H1 (cell line): Measurements from ENCODE around the gene PINLYP. TPM values are rescaled to one million over a fixed set of nuclear protein-coding genes. Genes with fewer than 3 reads are reported as not detected.

Source experiments
- ATF2 ChIP-seq: IDR thresholded peaks from 2 replicates; pipeline ENCODE4 v1.6.1; 2012; ENCODE audit warnings: low read length, inconsistent platforms
- ATF3 ChIP-seq: IDR thresholded peaks from 2 replicates; pipeline ENCODE4 v1.6.1; 2011; ENCODE audit warnings: low read depth, mild to moderate bottlenecking, low read length; ENCODE audit not compliant: insufficient read depth
- BCL11A ChIP-seq, 2 experiments: IDR thresholded peaks; one replicate each; pipeline ENCODE4 v1.6.1; 2011; ENCODE audit warnings: low read depth in 2 of 2, low read length in 2 of 2, mild to moderate bottlenecking in 2 of 2
- CTCF ChIP-seq, 3 experiments: IDR thresholded peaks; 1 replicate in 2 of 3; 2 replicates in 1 of 3; pipeline versions ENCODE4 v1.5.1 to v1.6.1; 2011; ENCODE audit warnings: low read length in 3 of 3, mild to moderate bottlenecking in 3 of 3, inconsistent platforms in 2 of 3, low read depth in 1 of 3, moderate library complexity in 1 of 3; ENCODE audit not compliant: insufficient read depth in 1 of 3; ENCODE audit errors: control extremely low read depth in 1 of 3
- GABPA ChIP-seq: IDR thresholded peaks from 2 replicates; pipeline ENCODE4 v1.6.1; 2011; ENCODE audit warnings: mild to moderate bottlenecking, low read length, moderate library complexity, borderline replicate concordance; ENCODE audit not compliant: insufficient read depth
- NANOG ChIP-seq: IDR thresholded peaks from 2 replicates; pipeline ENCODE4 v1.6.1; 2011; ENCODE audit warnings: low read length, low read depth, mild to moderate bottlenecking, inconsistent platforms; ENCODE audit not compliant: insufficient read depth, poor library complexity, severe bottlenecking
- PHF8 ChIP-seq: fragments of 200-600 bp; sonication (generic); conservative IDR thresholded peaks from 2 replicates; pipeline ENCODE4 v1.7.1; 2012; ENCODE audit warnings: low read depth, mild to moderate bottlenecking, inconsistent platforms, low read length, moderate library complexity
- SP2 ChIP-seq: IDR thresholded peaks from 2 replicates; pipeline ENCODE4 v1.6.1; 2012; ENCODE audit warnings: mild to moderate bottlenecking, low read length, inconsistent platforms
- TAF7 ChIP-seq: optimal IDR thresholded peaks from 2 replicates; pipeline ENCODE3; 2011; ENCODE audit warnings: low read depth, mild to moderate bottlenecking, inconsistent platforms, low read length, moderate library complexity, borderline replicate concordance
- TBP ChIP-seq: IDR thresholded peaks from 2 replicates; pipeline ENCODE4 v1.6.1; 2011; ENCODE audit warnings: low read depth, low read length, improper control_type of control experiment
- polyA plus RNA-seq, 7 experiments: library from polyadenylated mRNA; depleted of rRNA in 3 of 7; stranded (reverse) in 5 of 7; unstranded in 2 of 7; fragments of >200 nt in 5 of 7; fragments of 200-250 nt in 2 of 7; gene quantifications; 1 replicate in 5 of 7; 2 replicates in 1 of 7; 4 replicates in 1 of 7; pipeline versions ENCODE4 v1.2.1 to v1.2.3, GENCODE V29; 2011 to 2013; ENCODE audit warnings: missing spikeins in 2 of 7, mixed read lengths in 2 of 7
- total RNA-seq: library from RNA; stranded (reverse); fragmentation: NEBNext Ultra II Directional; extraction: Animal tissue kit (Norgen Biotek cat#: 25700); gene quantifications from 2 replicates; pipeline ENCODE4 v1.2.1, GENCODE V29; 2021

Gene PINLYP
- total and polyA plus RNA-seq, 2 of the 8 experiments (the other 6 are each of a cell fraction or from before 2014, with no cell fraction given): 7.5 to 31.3 TPM

GRCh38 chr19:43605875-43606568 is 30.4 kb downstream of the PINLYP start (continued):
- no peak for TF ChIP-seq CTCF (IDR thresholded peaks at IDR 0.05; ENCODE audit: control extremely low read depth in 1 of 3, insufficient read depth in 1 of 3, low read depth in 1 of 3, low read length in 3 of 3)
- TF ChIP-seq ATF3: no peak
- no peak for TF ChIP-seq PHF8
- TF ChIP-seq NANOG: no peak
- no peak for TF ChIP-seq TBP
- no peak for TF ChIP-seq BCL11A (IDR thresholded peaks at IDR 0.05; ENCODE audit: low read depth in 2 of 2, low read length in 2 of 2)
- no peak for TF ChIP-seq GABPA
- no peak for TF ChIP-seq TAF7
- TF ChIP-seq ATF2: no peak
- no peak for TF ChIP-seq SP2
